Left cardiac atrium (tissue), 4 donors: ENCODE results near the gene RPS6KB2. TPM values are rescaled to one million over a fixed set of nuclear protein-coding genes. Genes with fewer than 3 reads are reported as not detected.
A peak's percentile ranks its signal among the peaks of the same experiment; 100 is the strongest.

ENCODE experiments used
- ATAC-seq, 2 donors: fragments of 200-7000 bp; cut with Tn5 transposase; one replicate each; pipeline ENCODE4 v1.9.1; 2020; ENCODE audit warnings: mild to moderate bottlenecking in 2 of 2, moderate library complexity in 2 of 2
- DNase-seq: peaks from one replicate; pipeline ENCODE4 v3.0.0-alpha.2; 2020
- intact Hi-C, 2 donors: fragments of 100-400 bp; cut with DNase I; formaldehyde crosslinking; loops; one replicate each; pipeline versions ENCODE4 v1.14.1 to v1.15.1; 2022 to 2023
- total RNA-seq, 2 donors: library from RNA; stranded (reverse); fragmentation: NEBNext Ultra II Directional; extraction: Animal tissue kit (Norgen Biotek cat#: 25700); gene quantifications; one replicate each; pipeline ENCODE4 v1.2.1, GENCODE V29; 2021
- donor health status: DM: no; HTN: yes; CAD: no.
- donor health status: DM: no; HTN: yes; CAD: no; lungs with severe emphysema.
- donor health status: DM: yes; HTN: yes; CAD: no.
- donor health status: Dilated cardiomyopathy.

RPS6KB2 gene
- total RNA-seq, 2 donors from 2014 or later: 25.5 to 31.0 TPM

DNA sequence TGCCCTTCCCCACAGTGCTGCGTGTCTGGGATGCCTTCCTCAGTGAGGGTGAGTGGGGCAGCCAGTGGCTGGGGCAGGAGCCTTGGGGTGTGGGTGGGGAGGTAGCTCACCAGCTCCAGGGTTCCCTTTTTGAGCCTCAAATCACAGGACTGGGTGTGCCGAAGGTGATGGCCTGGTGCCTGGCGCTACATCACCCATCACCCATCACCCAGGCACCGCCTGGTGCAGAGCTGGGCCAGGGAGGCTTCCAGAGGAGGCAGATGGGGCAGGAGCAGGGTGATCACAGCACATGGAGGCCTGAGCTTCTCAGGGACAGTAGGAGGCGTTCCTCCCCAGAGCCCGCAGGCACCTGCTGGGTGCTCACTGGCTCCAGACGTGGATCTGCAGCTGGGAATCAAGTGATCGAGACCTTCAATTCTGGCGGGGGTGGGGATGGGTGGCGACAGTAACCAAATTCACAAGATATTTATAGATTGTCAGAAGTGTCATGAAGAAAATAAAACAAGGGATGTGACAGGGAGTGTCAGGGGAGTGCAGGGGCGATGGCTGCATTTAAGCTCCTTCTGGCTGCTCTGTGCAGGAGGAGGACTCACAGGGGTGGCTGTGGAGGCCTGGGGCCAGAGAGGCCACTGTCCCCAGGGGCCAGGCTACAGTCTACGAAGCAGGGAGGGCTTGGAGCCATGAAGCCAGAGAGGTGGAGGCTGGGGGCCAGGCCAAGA is 21.2 kb upstream of the RPS6KB2 start:
- DNase-seq (no peak), ATAC-seq (peak; percentile 28 to 40)

GRCh38 chr11:67407688-67408163 is 20.6 kb upstream of the RPS6KB2 start:
- DNase-seq: no peak
- intact Hi-C loops: loop anchor here in 1 of 2 donors (10.0 kb wide), 1 partner anchor 57 kb away; the partner anchor contains the start of gene TMEM134
- no peak for ATAC-seq

More for the DNA sequence above, 21.2 kb upstream of the RPS6KB2 start:
- intact Hi-C loops: loop anchor here in 1 of 2 donors (10.0 kb wide), 1 partner anchor 58 kb away; the partner anchor contains the start of gene TMEM134

DNA sequence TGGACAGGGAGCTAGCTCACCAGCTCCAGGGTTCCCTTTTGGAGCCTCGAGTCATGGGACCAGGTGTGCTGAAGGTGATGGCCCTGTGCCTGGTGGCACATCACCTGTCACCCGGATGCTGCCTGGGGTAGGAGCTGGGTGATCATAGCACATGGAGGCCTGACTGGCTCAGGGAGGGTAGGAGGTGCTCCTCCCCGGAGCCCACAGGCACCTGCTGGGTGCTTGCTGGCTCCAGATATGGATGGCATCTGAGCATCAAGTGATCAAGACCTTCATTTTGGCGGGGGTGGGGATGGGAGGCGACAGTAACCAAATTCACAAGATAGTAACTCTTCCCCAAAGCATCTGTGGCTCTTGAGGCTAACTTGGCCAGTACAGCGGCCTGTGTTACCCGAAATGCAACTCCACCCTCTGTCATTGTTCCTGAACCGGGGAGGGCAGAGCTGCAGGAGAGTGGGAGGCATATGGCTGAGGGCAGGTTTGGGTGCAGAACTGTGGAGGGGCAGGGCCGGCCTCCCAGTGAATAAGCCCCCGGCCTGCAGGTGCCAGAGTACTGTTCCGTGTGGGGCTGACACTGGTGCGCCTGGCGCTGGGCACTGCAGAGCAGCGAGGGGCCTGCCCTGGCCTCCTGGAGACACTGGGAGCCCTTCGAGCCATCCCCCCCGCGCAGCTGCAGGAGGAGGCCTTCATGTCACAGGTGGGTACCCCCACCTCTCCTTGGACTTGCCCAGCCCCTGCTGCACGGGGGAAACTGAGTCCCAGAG is 19.7 kb upstream of the RPS6KB2 start:
- DNase-seq (no peak), ATAC-seq (no peak)
- intact Hi-C loops: loop anchor here in 1 of 2 donors (10.0 kb wide), 1 partner anchor 56 kb away; the partner anchor contains the start of gene TMEM134

GRCh38 chr11:67409261-67409666 is 19.0 kb upstream of the RPS6KB2 start:
- ATAC-seq: peak in 1 of 2 donors; percentile 14
- intact Hi-C loops: loop anchor here in 1 of 2 donors (10.0 kb wide), 1 partner anchor 56 kb away; the partner anchor contains the start of gene TMEM134
- DNase-seq: no peak

- ATAC-seq: no peak
- DNase-seq: no peak
- intact Hi-C loops: loop anchor here in 1 of 2 donors (10.0 kb wide), 1 partner anchor 55 kb away; the partner anchor contains the start of gene TMEM134
These were observed 18.4 kb upstream of the RPS6KB2 start for GRCh38 chr11:67409781-67410368.

- intact Hi-C loops: no loop called here
- no peak for ATAC-seq
These were observed 17.9 kb upstream of the RPS6KB2 start for GRCh38 chr11:67410369-67410831.

GRCh38 chr11:67410984-67411784 is 17.1 kb upstream of the RPS6KB2 start:
- no peak for ATAC-seq

More at GRCh38 chr11:67410369-67410831, 17.9 kb upstream of the RPS6KB2 start:
- DNase-seq: no peak

GRCh38 chr11:67411785-67412152 is 16.5 kb upstream of the RPS6KB2 start:
- DNase-seq: no peak
- intact Hi-C loops: no loop called here
- no peak for ATAC-seq

More at GRCh38 chr11:67410984-67411784, 17.1 kb upstream of the RPS6KB2 start:
- intact Hi-C loops: no loop called here
- DNase-seq: no peak

- intact Hi-C loops: no loop called here
- DNase-seq (no peak), ATAC-seq (no peak)
These were observed 15.7 kb upstream of the RPS6KB2 start for GRCh38 chr11:67412495-67413179.

GRCh38 chr11:67413266-67413849 is 14.9 kb upstream of the RPS6KB2 start:
- no peak for ATAC-seq
- intact Hi-C loops: no loop called here
- no peak for DNase-seq

- DNase-seq (no peak), ATAC-seq (peak in 1 of 2 donors; percentile 0)
- intact Hi-C loops: no loop called here
These were observed 12.6 kb upstream of the RPS6KB2 start, which contains the start of gene CARNS1 for GRCh38 chr11:67415501-67416304. TSS of gene CARNS1 (plus strand) at chr11:67415678. CDS start at chr11:67416200, 522 bp downstream.

- ATAC-seq (no peak), DNase-seq (peak; percentile 73)
- intact Hi-C loops: no loop called here
These were observed 11.6 kb upstream of the RPS6KB2 start for GRCh38 chr11:67416416-67417335.

GRCh38 chr11:67417425-67417824 is 10.9 kb upstream of the RPS6KB2 start:
- intact Hi-C loops: no loop called here
- ATAC-seq (no peak), DNase-seq (no peak)

GRCh38 chr11:67418476-67419281 is 9.6 kb upstream of the RPS6KB2 start:
- ATAC-seq (peak in 1 of 2 donors; percentile 23), DNase-seq (no peak)
- intact Hi-C loops: no loop called here
